Endothelial cell (in vitro differentiated cells): ENCODE results near the gene PSME3IP1. TPM values are rescaled to one million over a fixed set of nuclear protein-coding genes. Genes with fewer than 3 reads are reported as not detected.
"Not testable (repeated sequence)": the region's sequence is repeated elsewhere in the genome, so short reads cannot be mapped to it uniquely, and the experiment has no call there.

Experiments used
- DNase-seq: peaks from one replicate; pipeline ENCODE4 v3.0.0; 2021; ENCODE audit warnings: low spot score
- H3K27ac Mint-ChIP-seq: one replicate; pipeline ENCODE4 v1.8.0; 2021; ENCODE audit warnings: mixed read lengths, inconsistent platforms; ENCODE audit not compliant: unreplicated experiment
- H3K27me3 Mint-ChIP-seq: one replicate; pipeline ENCODE4 v1.8.0; 2021; ENCODE audit warnings: mild to moderate bottlenecking, moderate library complexity, mixed read lengths, inconsistent platforms; ENCODE audit not compliant: unreplicated experiment
- H3K36me3 Mint-ChIP-seq: one replicate; pipeline ENCODE4 v1.8.0; 2021; ENCODE audit warnings: mild to moderate bottlenecking, low read depth, mixed read lengths, inconsistent platforms; ENCODE audit not compliant: unreplicated experiment
- H3K4me1 Mint-ChIP-seq: one replicate; pipeline ENCODE4 v1.8.0; 2021; ENCODE audit warnings: mild to moderate bottlenecking, mixed read lengths, inconsistent platforms; ENCODE audit not compliant: unreplicated experiment
- H3K4me3 Mint-ChIP-seq: one replicate; pipeline ENCODE4 v1.8.0; 2021; ENCODE audit warnings: mild to moderate bottlenecking, mixed read lengths, inconsistent platforms; ENCODE audit not compliant: unreplicated experiment
- H3K9me3 Mint-ChIP-seq: one replicate; pipeline ENCODE4 v1.8.0; 2021; ENCODE audit warnings: mixed read lengths, inconsistent platforms; ENCODE audit not compliant: unreplicated experiment
- CTCF ChIP-seq: fragments of 200-600 bp; sonication (generic); IDR thresholded peaks from one replicate; pipeline ENCODE4 v1.5.0; 2021; ENCODE audit warnings: antibody characterized with exemption; ENCODE audit not compliant: unreplicated experiment
- total RNA-seq: library from RNA; stranded (reverse); fragmentation: NEBNext Ultra II Directional; extraction: Animal tissue kit (Norgen Biotek cat#: 25700); gene quantifications from one replicate; pipeline ENCODE4 v1.2.1, GENCODE V29; 2021; ENCODE audit not compliant: unreplicated experiment

The PSME3IP1 gene
- total RNA-seq, 1 donor from 2014 or later: 84.8 TPM

- no peak overlapping the region for H3K4me3 Mint-ChIP-seq
- peaks cover 15% of the 10 kb centered on the region for H3K36me3 Mint-ChIP-seq
- DNase-seq: no peak
- H3K4me1 Mint-ChIP-seq: peaks cover 3% of the 10 kb centered on the region
- TF ChIP-seq CTCF: no peak
- H3K27me3 Mint-ChIP-seq: peaks cover 3% of the 10 kb centered on the region
- no peaks in the 10 kb centered on the region for H3K9me3 Mint-ChIP-seq
- H3K27ac Mint-ChIP-seq: no peak overlapping the region
Observed at GRCh38 chr16:57113042-57113453, 72.8 kb downstream of the PSME3IP1 start.

- no peak for TF ChIP-seq CTCF
- Mint-ChIP-seq H3K4me1 (peaks cover 3% of the 10 kb centered on the region), H3K4me3 (no peak overlapping the region), H3K36me3 (peaks cover 14% of the 10 kb centered on the region), H3K27ac (no peak overlapping the region), H3K9me3 (no peaks in the 10 kb centered on the region), H3K27me3 (peaks cover 4% of the 10 kb centered on the region)
- DNase-seq: no peak
Observed at GRCh38 chr16:57112403-57113041, 73.3 kb downstream of the PSME3IP1 start.

- H3K27ac Mint-ChIP-seq: no peak overlapping the region
- H3K4me3 Mint-ChIP-seq: no peak overlapping the region
- TF ChIP-seq CTCF: no peak
- no peaks in the 10 kb centered on the region for H3K9me3 Mint-ChIP-seq
- H3K4me1 Mint-ChIP-seq: peaks cover 4% of the 10 kb centered on the region
- peaks cover 7% of the 10 kb centered on the region for H3K27me3 Mint-ChIP-seq
- DNase-seq: no peak
- peaks cover 14% of the 10 kb centered on the region for H3K36me3 Mint-ChIP-seq
Observed at GRCh38 chr16:57111420-57111819, 74.4 kb downstream of the PSME3IP1 start.

GRCh38 chr16:57110937-57111336 is 74.9 kb downstream of the PSME3IP1 start:
- peaks cover 12% of the 10 kb centered on the region for H3K36me3 Mint-ChIP-seq
- peaks cover 6% of the 10 kb centered on the region for H3K27me3 Mint-ChIP-seq
- DNase-seq: no peak
- H3K9me3 Mint-ChIP-seq: no peaks in the 10 kb centered on the region
- H3K4me3 Mint-ChIP-seq: no peak overlapping the region
- H3K27ac Mint-ChIP-seq: no peak overlapping the region
- H3K4me1 Mint-ChIP-seq: peaks cover 6% of the 10 kb centered on the region
- no peak for TF ChIP-seq CTCF

GRCh38 chr16:57109259-57110105 is 76.4 kb downstream of the PSME3IP1 start:
- not testable (repeated sequence) for H3K27ac Mint-ChIP-seq, H3K27me3 Mint-ChIP-seq

More at GRCh38 chr16:57109259-57110105, 76.4 kb downstream of the PSME3IP1 start:
- DNase-seq, H3K9me3 Mint-ChIP-seq, H3K36me3 Mint-ChIP-seq, H3K4me3 Mint-ChIP-seq: not testable (repeated sequence)
- H3K4me1 Mint-ChIP-seq: peaks cover 11% of the 10 kb centered on the region
